Measurements from ENCODE around the gene ATG5.
"Not testable (repeated sequence)": the region's sequence is repeated elsewhere in the genome, so short reads cannot be mapped to it uniquely, and the experiment has no call there.

The ATG5 gene

GRCh38 chr6:106154326-106154725, 171.2 kb downstream of the ATG5 start:
- no peaks in the 10 kb centered on the region for H3K27me3 ChIP-seq (ENCODE audit: low read depth)
- no peak overlapping the region for H3K4me3 ChIP-seq
- H3K9me3 ChIP-seq = no peaks in the 10 kb centered on the region
- in situ Hi-C loops (cut with MboI; ENCODE audit: low sequenced_read_pairs) = no loop called here
- no peaks in the 10 kb centered on the region for H3K4me1 ChIP-seq
- no peaks in the 10 kb centered on the region for H3K36me3 ChIP-seq (replicated peaks)
- DNase-seq (ENCODE audit: low spot score in 2 of 2) = no peak

DNA sequence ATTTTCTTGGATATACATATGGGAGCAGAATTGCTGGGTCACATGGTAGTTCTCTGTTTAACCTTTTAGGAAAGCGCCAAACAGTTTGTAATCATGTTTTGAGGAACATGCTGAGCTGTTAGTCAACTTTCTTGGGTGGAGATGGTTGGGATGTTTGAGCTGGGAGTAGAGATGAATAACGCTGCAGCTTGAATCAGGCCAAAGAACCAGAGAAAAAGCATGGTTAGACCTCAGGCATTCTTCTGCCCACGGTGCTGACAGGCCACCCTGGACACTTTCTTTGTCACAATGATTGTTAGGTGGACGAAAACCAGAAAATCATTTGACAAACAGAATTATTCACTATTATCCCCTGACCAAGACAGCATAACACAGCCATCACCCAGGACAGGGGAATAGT, 172.6 kb downstream of the ATG5 start:
- in situ Hi-C loops (cut with MboI; ENCODE audit: low sequenced_read_pairs) = no loop called here
- Histone ChIP-seq H3K4me3 (no peak overlapping the region), H3K4me1 (no peaks in the 10 kb centered on the region), H3K27me3 (ENCODE audit: low read depth) (no peaks in the 10 kb centered on the region), H3K9me3 (no peaks in the 10 kb centered on the region), H3K36me3 (replicated peaks) (no peaks in the 10 kb centered on the region)
- no peak for DNase-seq (ENCODE audit: low spot score in 2 of 2)

- H3K9me3 ChIP-seq; H3K27me3 ChIP-seq (ENCODE audit: low read depth); DNase-seq (ENCODE audit: low spot score in 2 of 2); H3K4me3 ChIP-seq; H3K4me1 ChIP-seq; H3K36me3 ChIP-seq (replicated peaks); in situ Hi-C loops (cut with MboI; ENCODE audit: low sequenced_read_pairs): not testable (repeated sequence)
These were observed 173.1 kb downstream of the ATG5 start for GRCh38 chr6:106152476-106152875.

DNA sequence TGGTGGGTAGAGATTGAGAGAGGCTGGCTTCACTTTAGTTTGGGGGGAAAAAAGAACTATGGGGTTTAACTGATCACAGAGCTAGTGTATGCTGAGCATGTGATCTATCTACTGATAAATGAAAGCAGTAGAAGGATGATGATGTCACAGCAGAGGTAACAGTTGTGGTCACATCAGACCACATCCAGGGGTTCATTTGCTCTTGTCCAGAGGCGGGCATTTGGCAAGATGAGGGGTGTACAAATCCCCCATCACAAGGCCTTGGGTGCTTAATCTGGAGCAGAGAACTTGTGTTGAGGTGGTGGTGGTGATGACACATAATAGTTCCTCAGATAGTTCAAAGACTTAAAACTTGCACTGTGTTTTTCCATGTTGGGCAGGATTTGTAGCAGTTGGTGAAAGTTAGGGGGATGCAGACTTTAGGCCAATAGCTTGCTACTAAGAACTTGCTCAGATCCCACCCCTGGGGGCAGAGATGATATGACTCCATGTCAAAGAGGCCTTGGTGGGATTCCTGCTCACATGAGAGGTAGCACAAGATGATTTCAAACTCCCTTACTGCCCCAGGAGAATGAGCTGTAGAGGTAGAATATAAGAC, 176.0 kb downstream of the ATG5 start:
- Histone ChIP-seq H3K27me3 (ENCODE audit: low read depth) (no peaks in the 10 kb centered on the region), H3K4me3 (no peak overlapping the region), H3K36me3 (replicated peaks) (no peaks in the 10 kb centered on the region), H3K9me3 (no peaks in the 10 kb centered on the region), H3K4me1 (no peaks in the 10 kb centered on the region)
- in situ Hi-C loops (cut with MboI; ENCODE audit: low sequenced_read_pairs) = no loop called here
- DNase-seq (ENCODE audit: low spot score in 2 of 2) = no peak

DNA sequence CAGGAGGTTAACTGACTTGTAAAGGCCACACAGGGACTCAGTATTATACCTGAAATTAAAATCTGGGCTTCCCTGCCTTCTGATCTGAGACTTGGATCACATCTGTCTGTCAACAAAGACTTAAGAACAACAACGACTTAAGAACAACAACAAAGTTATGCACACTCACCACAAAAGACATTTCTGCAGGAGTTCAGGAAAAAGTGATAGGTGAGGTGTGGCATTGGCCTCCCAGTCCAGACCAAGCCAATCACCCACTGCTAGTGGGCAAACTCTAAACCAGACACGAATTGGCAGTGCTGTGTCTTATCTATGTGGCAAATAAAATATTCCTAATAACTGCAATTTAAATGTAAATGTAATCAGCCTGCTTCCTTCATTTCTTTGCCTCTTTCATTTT, 178.1 kb downstream of the ATG5 start:
- no peak overlapping the region for H3K4me3 ChIP-seq
- no peaks in the 10 kb centered on the region for H3K36me3 ChIP-seq (replicated peaks)
- H3K27me3 ChIP-seq (ENCODE audit: low read depth) = no peaks in the 10 kb centered on the region
- in situ Hi-C loops (cut with MboI; ENCODE audit: low sequenced_read_pairs) = no loop called here
- H3K9me3 ChIP-seq = no peaks in the 10 kb centered on the region
- H3K4me1 ChIP-seq = no peaks in the 10 kb centered on the region
- DNase-seq (ENCODE audit: low spot score in 2 of 2) = no peak

GRCh38 chr6:106146852-106147351, 178.7 kb downstream of the ATG5 start:
- no peak overlapping the region for H3K4me3 ChIP-seq
- DNase-seq (ENCODE audit: low spot score in 2 of 2) = no peak
- no peaks in the 10 kb centered on the region for H3K36me3 ChIP-seq (replicated peaks)
- H3K4me1 ChIP-seq = no peaks in the 10 kb centered on the region
- no peaks in the 10 kb centered on the region for H3K9me3 ChIP-seq
- in situ Hi-C loops (cut with MboI; ENCODE audit: low sequenced_read_pairs) = no loop called here
- no peaks in the 10 kb centered on the region for H3K27me3 ChIP-seq (ENCODE audit: low read depth)

DNA sequence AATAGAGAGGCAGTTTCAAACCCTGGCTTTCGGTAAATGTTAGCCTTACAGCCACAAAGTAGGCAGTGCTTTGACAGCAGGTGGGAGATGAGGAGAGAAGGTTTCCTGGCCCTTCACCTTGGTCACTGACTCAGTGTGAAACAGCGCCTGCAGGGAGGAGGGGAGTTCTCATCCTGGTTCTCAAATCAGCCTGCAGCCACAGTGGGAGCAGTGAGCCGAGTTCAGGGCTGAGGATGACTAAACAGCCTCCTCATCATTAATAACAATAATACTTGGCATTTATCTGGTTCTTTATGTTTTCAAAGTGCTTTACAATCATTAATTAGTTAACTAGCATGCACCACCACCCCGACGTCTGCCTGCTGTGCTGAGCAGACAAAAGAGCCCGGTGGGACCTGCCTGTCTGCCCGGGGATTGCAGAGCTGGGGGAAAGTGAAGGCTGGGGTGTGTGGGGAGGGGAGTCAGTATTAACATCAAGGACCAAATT, 179.8 kb downstream of the ATG5 start:
- H3K4me3 ChIP-seq = no peak overlapping the region
- H3K36me3 ChIP-seq (replicated peaks) = no peaks in the 10 kb centered on the region
- no peaks in the 10 kb centered on the region for H3K4me1 ChIP-seq
- H3K27me3 ChIP-seq (ENCODE audit: low read depth) = no peaks in the 10 kb centered on the region
- in situ Hi-C loops (cut with MboI; ENCODE audit: low sequenced_read_pairs) = no loop called here
- H3K9me3 ChIP-seq = no peaks in the 10 kb centered on the region
- no peak for DNase-seq (ENCODE audit: low spot score in 2 of 2)

GRCh38 chr6:106145144-106145543, 180.4 kb downstream of the ATG5 start:
- no peak for DNase-seq (ENCODE audit: low spot score in 2 of 2)
- H3K4me1 ChIP-seq = no peaks in the 10 kb centered on the region
- no peaks in the 10 kb centered on the region for H3K36me3 ChIP-seq (replicated peaks)
- in situ Hi-C loops (cut with MboI; ENCODE audit: low sequenced_read_pairs) = no loop called here
- no peaks in the 10 kb centered on the region for H3K27me3 ChIP-seq (ENCODE audit: low read depth)
- H3K9me3 ChIP-seq = no peaks in the 10 kb centered on the region
- H3K4me3 ChIP-seq = no peak overlapping the region

DNA sequence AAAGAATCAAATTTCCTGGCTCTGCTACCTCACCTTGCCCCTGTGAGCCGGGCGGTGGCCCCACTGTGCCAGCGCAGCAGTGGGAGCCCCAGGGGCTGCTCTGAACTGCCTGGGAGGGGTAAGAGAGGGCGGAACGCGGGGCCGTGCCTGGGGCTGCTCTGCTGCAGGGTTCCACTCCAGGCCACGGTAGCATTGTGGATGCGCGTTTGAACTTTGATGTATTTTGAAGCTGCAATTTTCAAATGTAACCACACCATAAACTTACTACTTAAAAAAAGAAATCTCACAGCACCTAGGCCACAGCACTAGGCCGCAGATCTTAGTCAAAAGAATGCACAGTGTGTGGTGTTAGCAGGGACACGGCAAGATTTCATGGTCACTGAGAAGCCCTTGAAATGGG, 181.9 kb downstream of the ATG5 start:
- Histone ChIP-seq H3K27me3 (ENCODE audit: low read depth) (no peaks in the 10 kb centered on the region), H3K36me3 (replicated peaks) (no peaks in the 10 kb centered on the region), H3K9me3 (no peaks in the 10 kb centered on the region), H3K4me1 (no peaks in the 10 kb centered on the region), H3K4me3 (no peak overlapping the region)
- in situ Hi-C loops (cut with MboI; ENCODE audit: low sequenced_read_pairs) = no loop called here
- DNase-seq (ENCODE audit: low spot score in 2 of 2) = no peak

DNA sequence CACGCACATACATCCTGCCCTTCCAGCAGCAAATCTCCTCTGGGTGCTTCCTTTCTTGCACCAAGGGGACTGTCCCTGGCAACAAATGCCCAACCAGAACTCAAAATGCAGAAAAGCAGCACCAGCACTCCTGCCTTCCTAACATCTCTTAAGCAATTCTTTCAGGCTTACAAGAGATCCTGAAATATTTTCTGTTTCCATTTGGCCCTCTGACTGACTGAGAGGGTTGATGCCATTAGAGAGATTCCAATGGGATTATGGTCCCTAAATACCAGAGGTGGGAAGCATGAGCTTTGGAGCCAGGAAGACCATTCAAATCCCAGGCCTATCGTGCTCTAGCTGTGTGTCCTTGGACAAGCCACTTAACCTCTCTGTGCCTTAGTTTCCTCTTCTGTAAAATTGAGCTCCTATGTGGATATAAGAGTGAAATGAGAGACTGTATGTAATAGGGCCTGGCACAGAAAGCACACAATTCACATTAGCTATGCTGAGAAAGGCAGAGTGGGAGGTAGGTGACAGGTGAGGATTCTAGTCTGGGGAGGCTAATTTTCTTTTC, 182.6 kb downstream of the ATG5 start:
- in situ Hi-C loops (cut with MboI; ENCODE audit: low sequenced_read_pairs) = no loop called here
- Histone ChIP-seq H3K36me3 (replicated peaks) (no peaks in the 10 kb centered on the region), H3K9me3 (no peaks in the 10 kb centered on the region), H3K27me3 (ENCODE audit: low read depth) (no peaks in the 10 kb centered on the region), H3K4me1 (no peaks in the 10 kb centered on the region), H3K4me3 (no peak overlapping the region)
- no peak for DNase-seq (ENCODE audit: low spot score in 2 of 2)

- Histone ChIP-seq H3K9me3 (no peaks in the 10 kb centered on the region), H3K4me3 (no peak overlapping the region), H3K36me3 (replicated peaks) (no peaks in the 10 kb centered on the region), H3K27me3 (ENCODE audit: low read depth) (no peaks in the 10 kb centered on the region), H3K4me1 (no peaks in the 10 kb centered on the region)
- in situ Hi-C loops (cut with MboI; ENCODE audit: low sequenced_read_pairs) = no loop called here
- DNase-seq (ENCODE audit: low spot score in 2 of 2) = no peak
These were observed 183.9 kb downstream of the ATG5 start for GRCh38 chr6:106141441-106142237.

DNA sequence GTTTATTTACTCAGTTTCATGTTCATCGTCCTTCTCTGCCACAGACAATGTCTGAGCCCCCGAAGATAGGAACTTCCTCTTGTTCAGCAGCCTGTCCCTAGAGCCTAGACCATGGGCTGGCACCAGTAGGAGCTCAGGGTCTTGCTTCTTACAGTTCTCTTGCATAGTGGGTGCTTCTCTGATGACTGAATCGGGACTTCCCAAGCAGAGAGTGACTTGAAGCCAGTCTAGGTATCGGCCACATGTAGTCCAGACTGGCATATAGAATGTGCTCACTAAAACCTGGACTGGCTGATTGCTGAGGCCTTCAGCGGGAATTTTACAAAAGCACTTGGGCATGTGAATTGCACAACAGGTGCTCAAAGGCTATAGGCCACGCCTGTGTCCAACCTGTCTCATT, 187.4 kb downstream of the ATG5 start:
- no peak for DNase-seq (ENCODE audit: low spot score in 2 of 2)
- Histone ChIP-seq H3K4me1 (no peaks in the 10 kb centered on the region), H3K36me3 (replicated peaks) (no peaks in the 10 kb centered on the region), H3K9me3 (no peaks in the 10 kb centered on the region), H3K27me3 (ENCODE audit: low read depth) (no peaks in the 10 kb centered on the region), H3K4me3 (no peak overlapping the region)
- in situ Hi-C loops (cut with MboI; ENCODE audit: low sequenced_read_pairs) = no loop called here

DNA sequence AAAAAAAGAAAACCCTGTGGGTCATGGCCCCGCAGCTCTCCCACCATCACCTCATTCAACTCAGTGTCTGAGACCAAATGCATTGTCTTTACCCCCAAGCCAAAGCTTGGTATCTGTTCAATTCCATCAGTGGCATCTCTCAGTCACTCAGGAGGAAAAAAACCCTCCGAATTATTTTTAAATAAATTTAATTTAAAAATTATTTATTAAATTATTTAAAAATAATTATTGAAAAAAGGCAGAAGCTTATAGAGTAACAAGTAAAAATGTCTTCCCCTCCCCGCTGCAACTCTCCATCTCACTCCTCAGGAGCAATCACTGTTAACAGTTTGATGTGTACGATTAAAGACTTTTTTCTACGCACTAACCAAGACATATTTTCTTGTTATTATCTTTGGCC, 188.7 kb downstream of the ATG5 start:
- H3K27me3 ChIP-seq (ENCODE audit: low read depth) = no peaks in the 10 kb centered on the region
- no peak overlapping the region for H3K4me3 ChIP-seq
- in situ Hi-C loops (cut with MboI; ENCODE audit: low sequenced_read_pairs) = no loop called here
- DNase-seq (ENCODE audit: low spot score in 2 of 2) = no peak
- H3K36me3 ChIP-seq (replicated peaks) = no peaks in the 10 kb centered on the region
- no peaks in the 10 kb centered on the region for H3K4me1 ChIP-seq
- no peaks in the 10 kb centered on the region for H3K9me3 ChIP-seq

DNA sequence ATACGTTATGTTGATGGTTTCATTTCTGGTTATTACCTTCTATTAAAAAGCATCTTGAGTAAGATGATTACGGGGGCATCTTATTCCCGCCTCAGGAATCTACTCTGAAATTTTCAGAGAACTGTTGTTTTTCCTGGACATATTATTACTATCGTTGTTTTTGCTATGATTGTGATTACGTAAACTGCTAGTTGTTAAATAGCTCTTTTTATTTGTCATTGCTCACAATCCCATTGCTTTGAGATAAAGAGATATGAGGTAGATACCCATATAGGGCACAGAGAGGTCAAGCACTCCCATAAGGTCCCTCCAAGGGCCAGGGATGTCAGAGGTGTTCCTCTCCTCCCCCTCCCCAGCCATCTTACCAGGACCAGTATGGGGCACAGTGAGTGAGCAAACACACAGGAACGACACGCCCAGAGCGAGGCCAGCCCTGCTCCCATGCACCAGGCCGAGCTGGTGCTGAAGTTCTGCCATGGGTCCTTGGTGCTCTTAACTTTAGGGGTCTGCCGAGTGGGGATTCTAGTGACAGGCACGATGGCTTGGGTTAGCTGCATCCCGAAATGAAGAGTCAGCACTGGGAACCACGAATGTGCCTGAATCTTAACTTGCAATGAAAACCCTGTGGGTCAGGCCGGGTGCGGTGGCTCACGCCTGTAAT, 189.5 kb downstream of the ATG5 start:
- Histone ChIP-seq H3K4me1 (no peaks in the 10 kb centered on the region), H3K36me3 (replicated peaks) (no peaks in the 10 kb centered on the region), H3K4me3 (no peak overlapping the region), H3K9me3 (no peaks in the 10 kb centered on the region), H3K27me3 (ENCODE audit: low read depth) (no peaks in the 10 kb centered on the region)
- in situ Hi-C loops (cut with MboI; ENCODE audit: low sequenced_read_pairs) = no loop called here
- DNase-seq (ENCODE audit: low spot score in 2 of 2) = no peak

Data from HAP-1 (cell line).